HepG2 (cell line): Measurements from ENCODE around the gene TMEM134. TPM values are rescaled to one million over a fixed set of nuclear protein-coding genes. Genes with fewer than 3 reads are reported as not detected.

Experiments used
- DMTF1 ChIP-seq: sonication (generic); formaldehyde crosslinking; IDR thresholded peaks from 2 replicates; pipeline ENCODE4 v1.4.0; 2020; ENCODE audit warnings: mild to moderate bottlenecking, missing genetic modification reagents
- ETS1 ChIP-seq: sonication (generic); formaldehyde crosslinking; IDR thresholded peaks from 2 replicates; pipeline ENCODE4 v1.4.0; 2020; ENCODE audit warnings: missing genetic modification reagents
- GFI1 ChIP-seq: sonication (generic); formaldehyde crosslinking; IDR thresholded peaks from 2 replicates; pipeline ENCODE4 v1.5.0; 2020; ENCODE audit warnings: missing genetic modification reagents, mild to moderate bottlenecking, borderline replicate concordance
- HIC2 ChIP-seq: sonication (generic); formaldehyde crosslinking; IDR thresholded peaks from 2 replicates; pipeline ENCODE4 v1.9.0; 2022; ENCODE audit warnings: low read depth, missing genetic modification reagents
- IRF9 ChIP-seq: sonication (generic); formaldehyde crosslinking; IDR thresholded peaks from 2 replicates; pipeline ENCODE4 v1.8.0; 2022; ENCODE audit warnings: missing genetic modification reagents, mild to moderate bottlenecking, borderline replicate concordance
- KLF11 ChIP-seq: IDR thresholded peaks from 2 replicates; pipeline ENCODE4 v1.6.1; 2016; ENCODE audit warnings: missing compliant biosample characterization
- MBD4 ChIP-seq: IDR thresholded peaks from 2 replicates; pipeline ENCODE4 v1.6.1; 2012; ENCODE audit warnings: low read length, inconsistent platforms, borderline replicate concordance
- NBN ChIP-seq: fragments of 450-650 bp; conservative IDR thresholded peaks from 2 replicates; pipeline ENCODE4 v1.6.1; 2017
- NFATC3 ChIP-seq: sonication (generic); formaldehyde crosslinking; IDR thresholded peaks from 2 replicates; pipeline ENCODE4 v1.5.1; 2020; ENCODE audit warnings: mild to moderate bottlenecking, missing genetic modification reagents
- PRMT3 ChIP-seq: sonication (generic); formaldehyde crosslinking; IDR thresholded peaks from 2 replicates; pipeline ENCODE4 v1.8.1; 2022; ENCODE audit warnings: low read depth, mild to moderate bottlenecking, moderate library complexity, missing genetic modification reagents, borderline replicate concordance
- SOX6 ChIP-seq, 2 experiments: fragments of 450-650 bp in 1 of 2; sonication (generic) in 1 of 2; formaldehyde crosslinking in 1 of 2; IDR thresholded peaks; 2 replicates each; pipeline versions ENCODE4 v1.4.0 to v1.6.1; 2017 to 2020; ENCODE audit warnings: antibody characterized with exemption in 1 of 2, mild to moderate bottlenecking in 1 of 2, missing genetic modification reagents in 1 of 2
- ZHX2 ChIP-seq, 2 experiments: sonication (generic) in 1 of 2; formaldehyde crosslinking in 1 of 2; IDR thresholded peaks; 2 replicates each; pipeline versions ENCODE4 v1.6.1 to v1.9.0; 2014 to 2022; ENCODE audit warnings: antibody characterized with exemption in 1 of 2, borderline replicate concordance in 1 of 2, inconsistent platforms in 1 of 2, low read depth in 1 of 2, missing genetic modification reagents in 1 of 2
- ZNF639 ChIP-seq: conservative IDR thresholded peaks from 2 replicates; pipeline ENCODE4 v1.6.1; 2018; ENCODE audit warnings: missing genetic modification reagents
- polyA plus RNA-seq, 8 experiments: library from polyadenylated mRNA; depleted of rRNA in 3 of 8; stranded (reverse) in 7 of 8; unstranded in 1 of 8; fragments of >200 nt; fragmentation: Illumina TruSeq in 4 of 8; extraction: Trizol in 4 of 8; gene quantifications; 2 replicates each; pipeline versions ENCODE4 v1.2.1 to v1.2.3, GENCODE V29; 2011 to 2016; ENCODE audit warnings: low read depth in 4 of 8, missing spikeins in 1 of 8, mixed read lengths in 1 of 8; ENCODE audit not compliant: insufficient read depth in 1 of 8
- total RNA-seq, 5 experiments: library from RNA; depleted of rRNA; stranded (reverse); fragments of >200 nt; fragmentation: Illumina TruSeq; extraction: Trizol; gene quantifications; 2 replicates each; pipeline ENCODE4 v1.2.3, GENCODE V29; 2016; ENCODE audit warnings: low read depth in 1 of 5

The TMEM134 gene
- total and polyA plus RNA-seq, 2 of the 13 experiments (the other 11 are each of a cell fraction or from before 2014, with no cell fraction given): 6.9 to 26.9 TPM

GRCh38 chr11:67507864-67508485 lies 38.9 kb upstream of the TMEM134 start, which contains the start of gene CDK2AP2 (continued):
- TF ChIP-seq ZHX2 (IDR thresholded peaks at IDR 0.05; ENCODE audit: low read depth): no peak
- no peak for TF ChIP-seq ZHX2 (CRISPR knock-in tag; IDR thresholded peaks at IDR 0.05; ENCODE audit: borderline replicate concordance)
- no peak for TF ChIP-seq ZNF639 (CRISPR knock-in tag)
- no peak for TF ChIP-seq SOX6 (IDR thresholded peaks at IDR 0.05)
- TF ChIP-seq SOX6 (CRISPR knock-in tag; IDR thresholded peaks at IDR 0.05): peak; percentile 24
- no peak for TF ChIP-seq PRMT3 (CRISPR knock-in tag)
- TF ChIP-seq KLF11 (CRISPR knock-in tag): no peak
- TF ChIP-seq NFATC3 (CRISPR knock-in tag): no peak
- TF ChIP-seq HIC2: no peak
- TF ChIP-seq IRF9 (CRISPR knock-in tag): no peak; the same call in 1 of the 2 replicates
- TF ChIP-seq GFI1: no peak
- no peak for TF ChIP-seq DMTF1
- TF ChIP-seq NBN: no peak
- 0 out of 2 replicates have a peak, but pooled peaks have one; percentile 46 for TF ChIP-seq ETS1 (CRISPR knock-in tag)
- no peak for TF ChIP-seq MBD4
